Cardiac septum (tissue), 1 donor: ENCODE results near the gene GPR78. TPM values are rescaled to one million over a fixed set of nuclear protein-coding genes. Genes with fewer than 3 reads are reported as not detected.
A peak's percentile ranks its signal among the peaks of the same experiment; 100 is the strongest.

Experiments
- DNase-seq: peaks from one replicate; pipeline ENCODE4 v3.0.0-alpha.2; 2020; ENCODE audit warnings: low spot score
- intact Hi-C: fragments of 100-400 bp; cut with DNase I; formaldehyde crosslinking; loops from one replicate; pipeline ENCODE4 v1.14.0; 2022
- total RNA-seq: library from RNA; stranded (reverse); fragmentation: NEBNext Ultra II Directional; extraction: Animal tissue kit (Norgen Biotek cat#: 25700); gene quantifications from one replicate; pipeline ENCODE4 v1.2.1, GENCODE V29; 2021
- donor health status: DM: no; HTN: no; CAD: no.

The GPR78 gene
- total RNA-seq, 1 donor from 2014 or later: not detected

- intact Hi-C loops: no loop called here
- peak; percentile 69 for DNase-seq
Measured at GRCh38 chr4:8544741-8545438, 35.3 kb upstream of the GPR78 start.

GRCh38 chr4:8545439-8545765, 34.8 kb upstream of the GPR78 start:
- intact Hi-C loops: no loop called here

GRCh38 chr4:8546766-8547107, 33.5 kb upstream of the GPR78 start:
- intact Hi-C loops: no loop called here
- no peak for DNase-seq

More at GRCh38 chr4:8545439-8545765, 34.8 kb upstream of the GPR78 start:
- peak; percentile 71 for DNase-seq

GRCh38 chr4:8547108-8547911, 32.9 kb upstream of the GPR78 start:
- peak; percentile 65 for DNase-seq
- intact Hi-C loops: no loop called here

- intact Hi-C loops: no loop called here
- DNase-seq: peak; percentile 64
Measured at GRCh38 chr4:8547912-8548730, 32.1 kb upstream of the GPR78 start.

- intact Hi-C loops: no loop called here
- DNase-seq: peak; percentile 58
Measured at GRCh38 chr4:8548731-8549351, 31.4 kb upstream of the GPR78 start.

GRCh38 chr4:8549352-8549931, 30.8 kb upstream of the GPR78 start:
- DNase-seq: peak; percentile 54
- intact Hi-C loops: no loop called here

GRCh38 chr4:8550691-8551090, 29.5 kb upstream of the GPR78 start:
- DNase-seq: peak; percentile 66
- intact Hi-C loops: no loop called here

- intact Hi-C loops: no loop called here
- peak; percentile 55 for DNase-seq
Measured at GRCh38 chr4:8552024-8552423, 28.2 kb upstream of the GPR78 start.

GRCh38 chr4:8552581-8553205, 27.5 kb upstream of the GPR78 start:
- intact Hi-C loops: no loop called here

GRCh38 chr4:8553216-8553615, 27.0 kb upstream of the GPR78 start:
- intact Hi-C loops: no loop called here
- peak; percentile 65 for DNase-seq

More at GRCh38 chr4:8552581-8553205, 27.5 kb upstream of the GPR78 start:
- DNase-seq: peak; percentile 46

- DNase-seq: peak; percentile 65
- intact Hi-C loops: no loop called here
Measured at GRCh38 chr4:8553991-8554405, 26.2 kb upstream of the GPR78 start.

- intact Hi-C loops: no loop called here
- peak; percentile 66 for DNase-seq
Measured at GRCh38 chr4:8554555-8555100, 25.6 kb upstream of the GPR78 start.

GRCh38 chr4:8555716-8556115, 24.5 kb upstream of the GPR78 start:
- DNase-seq: peak; percentile 61
- intact Hi-C loops: no loop called here

GRCh38 chr4:8556341-8557150, 23.6 kb upstream of the GPR78 start:
- intact Hi-C loops: no loop called here
- DNase-seq: no peak

- intact Hi-C loops: no loop called here
- DNase-seq: no peak
Measured at GRCh38 chr4:8557151-8558076, 22.8 kb upstream of the GPR78 start.
